Spleen (tissue), 3 donors: ENCODE data around the gene SLAMF1.

Experiments used
- POLR2A ChIP-seq, 3 donors: fragments of 450-650 bp; IDR thresholded peaks; one replicate each; pipeline ENCODE4 v1.5.1; 2017; ENCODE audit warnings: antibody characterized with exemption in 3 of 3, mild to moderate bottlenecking in 1 of 3
- POLR2AphosphoS5 ChIP-seq, 3 donors: sonication (generic); formaldehyde crosslinking; IDR thresholded peaks; one replicate each; pipeline ENCODE4 v1.5.1; 2017; ENCODE audit warnings: antibody characterized with exemption in 3 of 3

GRCh38 chr1:160681891-160682140, 35.0 kb upstream of the SLAMF1 start:
- TF ChIP-seq POLR2AphosphoS5 (IDR thresholded peaks at IDR 0.05): no peak
- TF ChIP-seq POLR2A (IDR thresholded peaks at IDR 0.05): no peak
